Measurements from ENCODE around the gene ZC3H7B.

The ZC3H7B gene

DNA sequence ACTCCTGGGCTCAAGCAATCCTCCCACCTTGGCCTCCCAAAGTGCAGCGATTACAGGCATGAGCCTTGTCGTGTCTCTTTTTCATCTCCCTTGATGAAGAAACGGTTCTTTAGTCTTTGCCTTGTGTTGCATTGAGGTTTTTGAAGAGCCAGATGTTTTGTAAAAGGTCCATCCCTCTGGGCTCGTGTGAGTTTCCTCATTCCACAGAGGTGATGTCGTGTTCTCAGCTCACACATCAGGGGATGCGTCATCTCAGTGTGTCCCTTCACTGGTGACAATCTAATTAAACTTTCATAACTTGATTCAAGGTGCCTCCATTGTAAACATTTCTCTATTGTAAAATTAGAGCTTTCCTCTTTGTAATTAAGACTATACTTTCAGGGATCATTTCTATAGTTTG is 50.7 kb downstream of the ZC3H7B start:
- in situ Hi-C loops (cut with HindIII; ENCODE audit: low sequenced_read_pairs) = no loop called here

- in situ Hi-C loops (cut with HindIII; ENCODE audit: low sequenced_read_pairs) = no loop called here
Measured at GRCh38 chr22:41353862-41354575, 52.7 kb downstream of the ZC3H7B start.

DNA sequence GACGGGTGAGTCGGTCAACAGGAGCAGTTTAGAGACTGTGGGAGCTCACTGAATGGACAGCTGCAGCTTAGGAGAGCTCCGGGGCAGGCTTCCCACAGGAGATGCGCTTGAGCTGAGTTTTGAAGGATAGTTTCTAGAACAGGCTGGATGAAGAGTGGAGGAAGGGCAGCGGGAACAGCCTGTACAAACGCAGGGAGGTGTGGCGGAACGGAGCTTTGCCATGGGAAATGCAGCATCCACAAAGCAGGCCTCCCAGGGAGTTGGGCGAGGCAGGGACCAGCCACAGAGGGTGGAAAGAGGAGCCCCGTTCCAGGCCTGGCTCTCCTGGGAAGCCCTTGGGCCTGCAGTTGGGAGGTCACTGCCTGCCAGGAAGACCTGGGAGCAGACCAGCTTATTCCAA is 53.7 kb downstream of the ZC3H7B start:
- in situ Hi-C loops (cut with HindIII; ENCODE audit: low sequenced_read_pairs) = no loop called here

DNA sequence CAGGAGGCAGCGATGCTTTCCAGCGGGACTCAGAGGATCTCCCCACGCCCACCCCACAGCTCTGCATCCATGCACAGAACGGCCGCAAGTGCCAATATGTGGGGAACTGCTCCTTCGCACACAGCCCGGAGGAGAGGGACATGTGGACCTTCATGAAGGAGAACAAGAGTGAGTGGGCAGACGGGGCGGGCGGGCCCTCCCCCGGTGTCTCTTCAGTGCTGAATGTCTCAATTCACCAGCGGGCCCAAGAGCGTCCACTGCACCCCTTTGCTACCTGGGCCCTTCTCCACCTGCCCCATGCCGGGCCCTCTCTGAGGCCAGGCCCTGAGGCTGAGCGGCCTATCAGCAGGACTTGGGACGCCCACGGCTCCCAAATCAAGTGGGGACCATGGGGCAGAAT is 54.6 kb downstream of the ZC3H7B start:
- in situ Hi-C loops (cut with HindIII; ENCODE audit: low sequenced_read_pairs) = no loop called here

DNA sequence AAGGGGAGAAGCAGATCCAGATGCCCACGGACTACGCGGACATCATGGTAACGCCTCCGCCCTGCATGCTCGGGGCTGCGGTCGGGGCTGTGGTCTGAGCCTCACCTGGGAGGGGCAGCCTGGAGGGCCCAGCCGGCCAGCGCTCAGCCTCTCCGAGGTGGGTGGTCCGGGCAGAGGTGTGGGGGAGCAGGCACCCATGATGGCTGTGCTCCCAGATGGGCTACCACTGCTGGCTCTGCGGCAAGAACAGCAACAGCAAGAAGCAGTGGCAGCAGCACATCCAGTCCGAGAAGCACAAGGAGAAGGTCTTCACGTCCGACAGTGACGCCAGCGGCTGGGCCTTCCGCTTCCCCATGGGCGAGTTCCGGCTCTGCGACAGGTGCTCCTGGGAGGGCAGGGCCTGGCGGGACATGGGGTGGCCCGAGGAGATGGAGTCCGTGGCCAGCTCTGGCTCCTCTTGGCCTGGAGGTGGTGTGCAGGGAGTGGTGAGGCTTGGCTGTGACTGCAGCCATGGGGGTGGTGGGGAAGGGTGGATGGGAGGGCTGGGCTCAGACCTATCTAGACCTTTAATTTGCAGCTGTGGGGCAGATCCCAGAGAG is 55.2 kb downstream of the ZC3H7B start:
- in situ Hi-C loops (cut with HindIII; ENCODE audit: low sequenced_read_pairs) = no loop called here

DNA sequence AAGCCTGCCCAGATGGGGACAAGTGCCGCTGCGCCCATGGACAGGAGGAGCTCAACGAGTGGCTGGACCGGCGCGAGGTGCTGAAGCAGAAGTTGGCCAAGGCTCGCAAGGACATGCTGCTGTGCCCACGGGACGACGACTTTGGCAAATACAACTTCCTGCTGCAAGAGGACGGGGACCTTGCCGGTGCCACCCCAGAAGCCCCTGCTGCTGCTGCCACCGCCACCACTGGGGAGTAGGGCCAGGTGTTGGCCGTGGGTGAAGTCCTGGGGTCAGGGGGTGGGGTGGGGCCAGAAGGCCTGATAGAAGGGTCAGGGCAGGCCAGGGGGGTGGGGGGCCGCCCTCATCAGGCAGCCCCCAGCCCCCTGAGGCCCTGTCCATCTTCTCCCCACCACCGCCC is 55.9 kb downstream of the ZC3H7B start:
- in situ Hi-C loops (cut with HindIII; ENCODE audit: low sequenced_read_pairs) = no loop called here

- in situ Hi-C loops (cut with HindIII; ENCODE audit: low sequenced_read_pairs) = no loop called here
Measured at GRCh38 chr22:41358927-41359326, 57.6 kb downstream of the ZC3H7B start.

DNA sequence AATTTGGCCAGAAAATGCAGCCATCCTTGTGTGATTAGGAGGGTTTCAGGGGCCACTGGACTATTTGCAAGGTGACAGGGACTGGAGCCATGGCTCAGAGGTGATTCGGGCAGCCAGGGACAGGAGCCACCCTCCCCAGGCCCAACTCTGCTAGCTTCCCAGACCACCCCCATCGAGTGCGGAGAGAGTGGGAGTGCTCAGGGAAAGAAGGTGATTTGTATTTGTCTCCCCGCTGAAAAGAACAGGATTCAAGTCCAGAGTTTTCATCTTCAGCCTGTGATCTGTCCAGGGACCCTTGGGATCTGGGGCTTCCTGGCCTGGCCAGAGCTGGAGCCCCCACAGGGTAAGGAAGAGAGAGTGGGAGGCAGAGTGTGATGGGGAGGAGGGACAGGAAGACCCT is 58.1 kb downstream of the ZC3H7B start:
- in situ Hi-C loops (cut with HindIII; ENCODE audit: low sequenced_read_pairs) = no loop called here

GRCh38 chr22:41360126-41360525 is 58.8 kb downstream of the ZC3H7B start:
- in situ Hi-C loops (cut with HindIII; ENCODE audit: low sequenced_read_pairs) = no loop called here

GRCh38 chr22:41361716-41362310 is 60.5 kb downstream of the ZC3H7B start:
- in situ Hi-C loops (cut with HindIII; ENCODE audit: low sequenced_read_pairs) = no loop called here

GRCh38 chr22:41362615-41363014 is 61.3 kb downstream of the ZC3H7B start:
- in situ Hi-C loops (cut with HindIII; ENCODE audit: low sequenced_read_pairs) = no loop called here

- in situ Hi-C loops (cut with HindIII; ENCODE audit: low sequenced_read_pairs) = no loop called here
Measured at GRCh38 chr22:41364233-41364632, 62.9 kb downstream of the ZC3H7B start.

DNA sequence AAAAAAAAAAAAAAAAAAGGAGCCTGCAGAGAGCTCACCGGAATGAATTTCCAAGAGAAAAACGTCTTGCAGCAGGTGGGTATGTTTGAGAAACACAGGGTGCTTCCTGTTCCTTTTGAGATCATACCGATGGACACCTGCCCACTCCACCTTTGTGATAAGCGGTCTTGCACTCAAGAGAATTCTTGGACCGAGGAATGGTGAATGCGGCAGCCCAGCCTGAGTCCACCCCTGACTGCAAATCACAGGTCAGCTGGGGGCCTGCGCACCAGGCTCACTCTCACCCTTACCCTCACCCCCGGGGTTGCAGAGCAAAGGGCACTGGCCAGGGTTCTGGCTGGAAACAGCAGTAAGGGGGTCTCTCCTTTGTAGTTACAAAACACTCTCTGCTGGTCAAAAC is 63.6 kb downstream of the ZC3H7B start:
- in situ Hi-C loops (cut with HindIII; ENCODE audit: low sequenced_read_pairs) = no loop called here

- in situ Hi-C loops (cut with HindIII; ENCODE audit: low sequenced_read_pairs) = no loop called here
Measured at GRCh38 chr22:41365425-41365824, 64.1 kb downstream of the ZC3H7B start.

DNA sequence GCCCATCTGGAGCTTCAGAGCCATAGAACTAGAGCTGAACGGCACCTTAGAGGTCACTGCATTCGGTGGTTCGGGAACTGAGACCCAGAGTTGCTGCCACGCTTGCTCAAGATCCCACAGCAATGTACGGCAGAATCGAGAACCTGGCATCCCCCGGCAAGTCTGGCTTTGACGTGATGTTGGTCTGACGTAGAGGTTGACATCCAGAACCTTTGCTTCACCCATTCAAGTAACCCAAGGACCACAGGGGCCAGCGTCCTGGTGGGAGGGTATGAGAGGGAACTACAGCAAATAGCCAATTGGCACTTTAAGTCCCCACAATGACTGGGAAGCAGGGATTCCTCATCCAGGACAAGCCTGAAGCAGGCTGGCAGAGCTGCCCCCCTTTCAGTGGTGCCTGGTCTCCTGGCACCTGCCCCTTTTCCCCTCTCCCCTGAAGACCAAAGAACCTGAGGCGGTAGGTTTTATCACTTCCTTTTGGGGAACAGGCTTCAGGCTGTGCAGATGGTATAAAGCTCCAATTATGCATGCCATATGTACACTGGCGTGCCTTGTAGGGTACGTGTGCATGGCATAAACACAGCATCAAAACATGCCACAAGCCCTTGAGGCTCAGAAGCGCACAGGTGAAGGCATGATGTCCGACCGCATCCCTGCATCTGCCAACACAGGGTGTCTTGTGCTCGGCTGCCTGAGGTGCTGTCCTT is 65.2 kb downstream of the ZC3H7B start:
- in situ Hi-C loops (cut with HindIII; ENCODE audit: low sequenced_read_pairs) = no loop called here

- in situ Hi-C loops (cut with HindIII; ENCODE audit: low sequenced_read_pairs) = no loop called here
Measured at GRCh38 chr22:41367039-41367679, 65.8 kb downstream of the ZC3H7B start.

- in situ Hi-C loops (cut with HindIII; ENCODE audit: low sequenced_read_pairs) = no loop called here
Measured at GRCh38 chr22:41367680-41368542, 66.6 kb downstream of the ZC3H7B start.

DNA sequence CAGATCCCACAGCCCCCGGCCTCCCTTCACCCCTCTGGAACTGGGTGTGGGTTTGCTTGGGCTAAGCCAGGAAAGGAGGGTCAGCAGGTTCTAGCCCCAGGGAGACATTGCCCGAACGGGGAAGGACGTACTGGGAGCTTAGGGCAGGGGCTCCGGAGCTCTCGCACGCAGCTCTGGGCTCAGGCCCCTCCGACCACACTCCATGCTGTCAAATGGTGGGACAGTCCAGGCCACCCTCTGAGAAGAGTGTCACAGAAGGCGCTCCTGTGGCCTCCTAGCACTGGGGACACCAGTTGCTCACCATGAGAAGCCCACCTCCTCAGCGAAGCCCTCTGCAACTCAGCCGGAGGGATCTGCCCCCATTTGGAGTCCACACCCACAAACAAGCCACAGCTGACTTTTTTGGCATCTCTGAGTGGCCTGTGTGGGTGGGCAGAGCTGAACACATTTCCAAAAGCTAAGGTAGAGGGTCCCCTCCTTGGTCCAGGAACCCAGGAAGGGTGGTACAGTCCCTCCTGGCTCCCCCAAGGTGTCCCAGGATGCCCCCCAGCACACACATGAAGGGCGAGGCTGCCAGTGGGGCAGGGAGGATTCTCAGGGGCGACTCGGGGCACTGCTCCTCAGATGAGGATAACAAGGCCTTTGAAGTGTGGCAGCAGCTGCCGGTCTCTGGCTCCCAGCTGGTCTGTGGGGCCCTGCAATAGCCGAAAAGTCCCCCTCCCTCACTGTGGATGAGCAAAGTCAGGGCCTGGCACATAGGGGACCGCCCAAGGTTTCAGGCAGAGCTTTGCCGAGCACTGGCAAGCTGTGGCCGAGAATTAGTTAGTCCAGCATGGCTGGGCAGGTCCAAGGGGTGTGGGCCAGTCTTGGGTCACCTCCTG is 67.5 kb downstream of the ZC3H7B start:
- in situ Hi-C loops (cut with HindIII; ENCODE audit: low sequenced_read_pairs) = no loop called here

GRCh38 chr22:41369424-41369745 is 68.1 kb downstream of the ZC3H7B start:
- in situ Hi-C loops (cut with HindIII; ENCODE audit: low sequenced_read_pairs) = no loop called here

DNA sequence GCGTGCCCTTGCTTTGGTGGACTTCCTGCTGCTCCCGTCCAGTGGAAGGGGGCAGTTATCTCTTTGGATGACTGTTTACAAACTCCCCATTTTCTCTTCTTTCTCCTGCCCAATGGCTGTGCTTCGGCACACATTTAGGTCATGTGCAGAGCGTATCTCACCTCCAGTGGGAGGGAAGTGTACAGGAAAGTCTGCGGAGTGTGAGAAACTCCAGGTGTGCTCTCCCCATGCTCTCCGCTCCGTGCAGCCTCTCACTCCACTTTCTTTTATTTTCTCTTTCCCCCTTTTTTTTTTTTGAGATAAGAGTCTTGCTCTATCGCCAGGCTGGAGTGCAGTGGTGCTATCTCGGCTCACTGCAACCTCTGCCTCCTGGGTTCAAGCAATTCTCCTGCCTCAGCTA is 68.5 kb downstream of the ZC3H7B start:
- in situ Hi-C loops (cut with HindIII; ENCODE audit: low sequenced_read_pairs) = no loop called here
